Hindlimb muscle (tissue), 1 donor: ENCODE measurements around the gene MYO18A. TPM values are rescaled to one million over a fixed set of nuclear protein-coding genes. Genes with fewer than 3 reads are reported as not detected.
A peak's percentile ranks its signal among the peaks of the same experiment; 100 is the strongest.
"Not testable (repeated sequence)": the region's sequence is repeated elsewhere in the genome, so short reads cannot be mapped to it uniquely, and the experiment has no call there.

Source experiments
- DNase-seq: peaks from one replicate; pipeline ENCODE4 v3.0.0-alpha.2; 2013
- polyA plus RNA-seq: library from polyadenylated mRNA; unstranded; fragments of 120-200 nt; gene quantifications from one replicate; pipeline ENCODE4 v1.2.1, GENCODE V29; 2013; ENCODE audit not compliant: insufficient read length

Gene MYO18A
- polyA plus RNA-seq, 1 donor, result 385 TPM

- DNase-seq, result no peak
These were observed 12.9 kb upstream of the MYO18A start for GRCh38 chr17:29193146-29193545.

- DNase-seq, result no peak
These were observed 10.5 kb upstream of the MYO18A start for GRCh38 chr17:29190592-29191207.

- no peak for DNase-seq
These were observed 9.8 kb upstream of the MYO18A start for GRCh38 chr17:29190039-29190438.

- DNase-seq, result no peak
These were observed 9.2 kb upstream of the MYO18A start for GRCh38 chr17:29189355-29189754.

- no peak for DNase-seq
These were observed 1.0 kb upstream of the MYO18A start for GRCh38 chr17:29181226-29181625.

GRCh38 chr17:29180788-29181160 lies 576 bp upstream of the MYO18A start:
- no peak for DNase-seq

GRCh38 chr17:29179232-29180033 lies 765 bp downstream of the MYO18A start:
- no peak for DNase-seq

DNA sequence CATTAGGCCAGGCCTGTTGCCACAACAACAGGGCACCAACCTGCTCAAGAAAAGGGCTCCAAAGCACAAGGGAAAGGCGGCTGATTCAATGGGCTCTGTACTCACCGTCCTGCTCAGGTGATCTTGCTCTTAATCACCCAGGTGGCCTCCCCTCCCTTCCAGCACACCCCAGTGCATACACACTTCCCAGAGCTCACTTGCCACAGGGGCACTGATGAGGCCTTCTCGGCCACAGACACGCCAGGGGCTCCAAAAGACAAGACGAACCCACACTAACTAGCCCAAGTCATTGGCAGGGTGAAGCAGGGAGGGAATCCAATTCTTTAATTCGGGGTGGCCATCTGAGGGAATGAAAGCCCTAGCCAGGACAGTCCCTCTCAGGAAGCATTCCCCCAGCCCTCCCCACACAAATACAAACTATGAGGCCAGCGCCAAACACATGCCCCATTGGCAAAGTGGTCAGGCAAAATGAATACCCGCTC lies 1.4 kb downstream of the MYO18A start:
- no peak for DNase-seq

DNA sequence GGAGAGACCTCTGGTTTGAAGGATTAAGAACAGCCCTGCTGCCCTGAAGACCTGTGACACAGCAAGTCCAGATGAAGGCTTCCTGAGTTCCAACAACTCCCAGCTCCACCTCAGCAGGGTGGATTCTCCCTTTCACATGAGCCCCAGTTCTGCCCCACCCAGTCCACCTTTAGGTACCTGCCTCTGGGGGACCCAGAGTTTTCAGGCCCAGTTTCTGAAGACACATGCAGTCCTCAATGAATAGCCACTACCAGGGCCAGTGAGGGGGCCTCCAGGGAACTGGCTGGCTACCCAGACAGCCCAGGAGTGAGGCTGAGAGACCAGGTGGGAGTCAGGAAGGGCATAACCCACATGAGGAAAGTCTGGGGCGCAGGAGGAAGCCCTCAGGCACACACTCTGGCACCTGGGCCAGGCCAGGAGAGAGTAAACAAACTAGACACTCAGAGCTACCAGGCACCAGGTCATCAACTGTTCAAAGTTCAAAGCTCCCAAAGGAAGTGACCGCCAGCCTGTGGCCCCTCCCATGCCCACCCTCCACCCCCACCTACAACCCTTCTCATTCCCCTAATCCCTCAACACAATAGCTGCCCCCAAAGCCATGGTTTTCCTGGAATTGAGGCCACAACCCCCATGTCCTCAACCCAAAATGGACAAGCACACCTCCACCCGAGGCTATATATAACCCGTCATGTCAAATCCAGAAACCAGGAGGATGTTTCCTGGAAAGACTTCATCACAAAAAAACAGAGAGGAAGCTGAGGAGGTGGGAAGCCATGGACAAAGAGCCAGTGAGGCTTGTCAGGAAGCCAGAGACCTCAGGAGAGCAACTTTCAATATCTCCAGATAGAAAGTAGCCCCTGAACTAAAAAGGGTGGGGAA lies 2.1 kb downstream of the MYO18A start:
- no peak for DNase-seq

GRCh38 chr17:29177541-29177870 lies 2.7 kb downstream of the MYO18A start:
- no peak for DNase-seq

DNA sequence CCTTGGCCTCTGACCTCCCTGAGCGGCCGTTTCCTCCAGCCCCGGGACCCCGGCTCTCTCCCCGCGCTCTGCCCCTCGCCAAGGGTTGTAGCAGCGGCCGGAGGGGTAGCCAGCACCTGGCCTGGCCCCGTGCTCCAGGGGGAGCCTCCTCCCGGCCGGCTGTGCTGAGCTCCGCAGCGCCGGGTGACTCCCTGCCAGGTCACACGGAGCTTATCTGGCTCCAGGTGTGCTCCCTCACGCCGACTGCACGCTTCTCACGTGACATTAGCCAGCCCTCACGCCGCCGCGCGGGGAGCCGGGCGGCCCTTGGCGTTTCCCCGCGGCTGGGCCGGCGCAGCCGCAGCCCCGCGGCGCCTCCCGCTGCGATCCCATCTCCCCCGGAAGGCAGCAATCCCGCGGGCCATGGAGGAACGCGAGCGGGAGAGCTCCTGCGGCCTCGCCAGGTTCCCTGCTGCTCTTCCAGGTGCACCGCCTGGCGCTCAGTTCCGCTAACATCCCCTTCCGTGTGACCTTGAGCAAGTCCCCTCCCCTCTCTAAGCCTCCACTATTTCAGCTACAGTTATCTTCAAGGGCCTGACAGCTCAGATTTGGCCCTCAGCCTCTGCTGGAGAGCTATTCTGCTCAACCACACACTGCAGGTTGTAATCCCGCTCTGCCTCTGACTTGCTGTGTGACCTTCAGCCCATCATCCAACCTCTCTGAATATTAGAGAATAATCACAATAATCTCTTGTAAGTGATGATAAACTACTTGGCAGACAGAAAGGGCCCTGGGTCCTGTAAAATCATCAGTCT lies 3.4 kb downstream of the MYO18A start:
- DNase-seq, result peak; percentile 54

GRCh38 chr17:29175349-29175748 lies 4.8 kb downstream of the MYO18A start:
- no peak for DNase-seq

GRCh38 chr17:29172589-29172988 lies 7.6 kb downstream of the MYO18A start:
- DNase-seq, result no peak

DNA sequence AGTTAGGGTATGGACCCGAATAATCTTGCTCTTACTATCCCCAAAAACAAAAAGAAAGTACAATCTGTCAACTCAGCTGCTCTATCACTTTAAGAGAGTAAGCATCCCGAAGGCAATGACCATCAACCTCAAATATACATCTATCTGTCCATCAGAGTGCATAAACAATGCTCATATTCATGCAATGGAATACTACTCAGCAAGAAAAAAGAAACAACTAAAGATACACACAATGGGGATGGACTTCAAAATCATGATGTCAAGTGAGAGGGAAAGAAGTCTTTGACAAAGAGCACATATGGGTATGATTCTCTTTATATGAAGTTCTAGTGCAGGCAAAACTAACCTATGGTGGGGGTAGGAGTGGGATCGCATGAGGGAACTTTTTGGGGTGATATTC lies 9.5 kb downstream of the MYO18A start:
- DNase-seq, result no peak

DNA sequence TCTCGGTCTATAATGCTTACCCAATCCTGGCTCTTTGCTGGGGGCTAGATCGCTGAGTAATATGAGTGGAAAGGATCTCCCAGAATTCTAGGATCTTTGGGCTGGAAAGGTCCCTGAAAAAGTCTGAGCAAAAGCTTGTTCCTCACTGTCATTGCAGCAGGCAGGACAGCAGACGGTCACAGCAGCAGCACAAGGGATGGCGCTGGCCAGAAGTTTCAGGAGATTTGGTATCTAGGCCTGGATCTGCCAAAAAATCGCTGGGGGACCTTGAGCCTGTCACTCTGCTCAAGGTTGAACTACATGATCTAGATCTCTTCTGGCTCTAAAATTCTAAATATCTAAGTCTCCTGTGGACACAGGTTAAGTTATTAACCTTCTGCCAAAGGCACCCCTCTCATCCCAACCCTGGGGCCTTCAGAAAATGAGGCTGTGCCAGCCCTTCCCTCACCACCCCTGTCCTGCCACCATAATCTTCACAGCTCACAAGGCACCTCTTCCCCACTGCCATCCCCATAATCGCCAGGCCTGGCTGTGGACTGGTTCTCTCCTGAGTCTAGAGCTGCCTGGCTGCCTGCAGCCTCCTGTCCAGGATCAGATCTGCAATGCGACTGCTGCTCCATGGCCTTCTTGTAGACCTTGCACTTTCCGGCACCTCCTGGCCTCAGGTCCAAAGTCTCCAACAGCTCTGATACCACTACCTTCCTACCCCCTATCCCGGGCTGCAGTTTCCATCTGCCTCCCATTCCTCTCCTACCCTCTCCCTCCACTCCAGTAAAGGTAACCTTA lies 10.2 kb downstream of the MYO18A start:
- no peak for DNase-seq

DNA sequence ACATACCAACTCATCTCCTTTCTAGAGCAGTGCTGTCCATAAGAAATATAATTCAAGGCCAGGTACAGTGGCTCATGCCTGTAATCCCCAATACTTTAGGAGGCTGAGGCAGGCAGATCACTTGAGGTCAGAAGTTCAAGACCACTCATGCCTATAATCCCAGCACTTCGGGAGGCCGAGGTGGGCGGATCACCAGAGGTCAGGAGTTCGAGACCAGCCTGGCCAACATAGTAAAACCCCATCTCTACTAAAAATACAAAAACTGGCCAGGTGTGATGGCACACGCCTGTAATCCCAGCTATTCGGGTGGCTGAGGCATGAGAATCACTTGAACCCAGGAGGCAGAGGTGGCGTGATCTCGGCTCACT lies 11.5 kb downstream of the MYO18A start:
- not testable (repeated sequence) for DNase-seq

GRCh38 chr17:29168079-29168758 lies 12.0 kb downstream of the MYO18A start:
- no peak for DNase-seq

DNA sequence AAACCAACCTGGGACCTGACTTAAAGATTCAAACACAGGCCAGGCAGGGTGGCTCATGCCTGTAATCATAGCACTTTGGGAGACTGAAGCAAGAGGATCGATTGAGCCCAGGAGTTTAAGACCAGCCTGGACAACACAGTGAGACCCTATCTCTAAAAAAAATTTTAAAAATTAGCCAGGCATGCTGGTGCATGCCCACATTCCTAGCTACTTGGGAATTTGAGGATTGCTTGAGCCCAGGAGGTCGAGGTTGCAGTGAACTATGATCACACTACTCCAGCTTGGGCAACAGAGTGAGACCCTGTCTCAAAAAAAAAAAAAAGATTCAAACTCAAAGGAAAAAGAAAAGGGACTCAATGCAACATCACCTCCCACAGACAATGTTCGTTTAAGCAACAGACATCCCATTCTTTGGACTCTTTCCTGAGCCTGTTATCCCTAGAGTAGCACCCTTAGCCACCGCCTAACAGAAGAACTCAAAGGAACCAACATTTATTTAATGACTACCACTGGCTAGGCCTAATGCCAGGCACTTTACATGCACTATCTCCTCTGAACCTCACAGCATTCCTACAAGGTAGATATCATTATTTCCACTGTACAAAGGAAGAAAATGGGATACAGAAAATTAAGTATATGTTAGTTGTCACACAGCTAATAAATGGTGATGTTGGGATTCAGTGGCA lies 12.7 kb downstream of the MYO18A start:
- DNase-seq, result no peak

DNA sequence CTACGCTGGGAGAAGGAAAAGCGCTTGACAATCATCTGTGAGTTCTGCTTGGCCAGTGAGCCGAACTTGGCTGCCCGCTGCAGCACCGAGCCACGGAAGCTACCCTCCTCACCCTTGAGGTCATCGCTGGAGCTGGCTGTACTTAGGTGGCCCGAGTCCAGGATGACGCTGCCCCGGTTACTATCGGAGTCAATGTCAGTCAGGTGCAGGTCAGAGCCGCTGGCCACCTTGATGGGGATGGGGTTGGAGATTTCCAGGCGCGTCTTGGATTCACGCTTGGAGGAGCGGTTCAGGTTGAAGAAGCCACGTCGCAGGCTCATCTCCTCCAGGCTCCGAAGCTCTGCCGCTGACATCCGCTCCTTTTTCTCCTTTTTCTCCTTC lies 13.7 kb downstream of the MYO18A start:
- DNase-seq, result no peak

- DNase-seq, result no peak
These were observed 14.2 kb downstream of the MYO18A start for GRCh38 chr17:29165800-29166506.
